Measurements from ENCODE around the gene UBA52.
"Not testable (repeated sequence)": the region's sequence is repeated elsewhere in the genome, so short reads cannot be mapped to it uniquely, and the experiment has no call there.

Gene UBA52

GRCh38 chr19:18557411-18558201, 14.1 kb upstream of the UBA52 start, which contains the start of gene KXD1:
Gene KXD1 (plus strand): TSS chr19:18557870. CDS start chr19:18562057, 4,187 bp downstream.
- peak; percentile 99 for DNase-seq (ENCODE audit: low read depth)

- no peak for DNase-seq (ENCODE audit: low read depth)
These were observed 13.5 kb upstream of the UBA52 start for GRCh38 chr19:18558202-18558555.

GRCh38 chr19:18558604-18559003, 13.1 kb upstream of the UBA52 start:
- DNase-seq (ENCODE audit: low read depth) = no peak

GRCh38 chr19:18559685-18560084, 12.0 kb upstream of the UBA52 start:
- DNase-seq (ENCODE audit: low read depth) = no peak

GRCh38 chr19:18562086-18562485, 9.6 kb upstream of the UBA52 start:
- DNase-seq (ENCODE audit: low read depth) = no peak

GRCh38 chr19:18566953-18567352, 4.7 kb upstream of the UBA52 start:
- no peak for DNase-seq (ENCODE audit: low read depth)

GRCh38 chr19:18568367-18568766, 3.3 kb upstream of the UBA52 start:
- DNase-seq (ENCODE audit: low read depth) = no peak

- DNase-seq (ENCODE audit: low read depth) = no peak
These were observed 3.1 kb downstream of the UBA52 start for GRCh38 chr19:18574691-18575291.

GRCh38 chr19:18576383-18576782, 4.7 kb downstream of the UBA52 start:
- no peak for DNase-seq (ENCODE audit: low read depth)

GRCh38 chr19:18577365-18577914, 5.8 kb downstream of the UBA52 start:
- DNase-seq (ENCODE audit: low read depth) = no peak

- no peak for DNase-seq (ENCODE audit: low read depth)
These were observed 8.7 kb downstream of the UBA52 start for GRCh38 chr19:18580311-18580710.

- DNase-seq (ENCODE audit: low read depth) = no peak
These were observed 14.6 kb downstream of the UBA52 start for GRCh38 chr19:18586306-18586705.

GRCh38 chr19:18587561-18587960, 15.9 kb downstream of the UBA52 start:
- no peak for DNase-seq (ENCODE audit: low read depth)

GRCh38 chr19:18587962-18588610, 16.4 kb downstream of the UBA52 start:
- DNase-seq (ENCODE audit: low read depth) = no peak

- peak; percentile 72 for DNase-seq (ENCODE audit: low read depth)
These were observed 17.1 kb downstream of the UBA52 start, which contains the start of gene REX1BD for GRCh38 chr19:18588611-18589379. Gene REX1BD (plus strand): TSS chr19:18588798. CDS start chr19:18588802, 4 bp downstream.

GRCh38 chr19:18589380-18590272, 18.0 kb downstream of the UBA52 start:
- peak; percentile 29 for DNase-seq (ENCODE audit: low read depth)

- peak; percentile 91 for DNase-seq (ENCODE audit: low read depth)
These were observed 18.9 kb downstream of the UBA52 start for GRCh38 chr19:18590273-18591272.

GRCh38 chr19:18591735-18592385, 20.2 kb downstream of the UBA52 start:
- DNase-seq (ENCODE audit: low read depth) = peak; percentile 92

GRCh38 chr19:18592732-18593131, 21.1 kb downstream of the UBA52 start:
- not testable (repeated sequence) for DNase-seq (ENCODE audit: low read depth)
